SK-N-SH (cell line): ENCODE data around the gene ACOT4.

ENCODE experiments used
- CTCF ChIP-seq: fragments of 200-600 bp; sonication (generic); IDR thresholded peaks from 2 replicates; pipeline ENCODE4 v1.6.1; 2017; ENCODE audit warnings: antibody characterized with exemption, mild to moderate bottlenecking, moderate library complexity
- EP300 ChIP-seq, 2 experiments: IDR thresholded peaks; 2 replicates each; pipeline versions ENCODE4 v1.4.0 to v1.6.1; 2012; ENCODE audit warnings: borderline replicate concordance in 1 of 2, low read depth in 1 of 2, low read length in 1 of 2
- EZH2phosphoT487 ChIP-seq: fragments of 200-600 bp; sonication (generic); IDR thresholded peaks from 2 replicates; pipeline ENCODE4 v1.6.1; 2017; ENCODE audit warnings: low read depth, mixed run types, mild to moderate bottlenecking, antibody characterized with exemption, moderate library complexity, borderline replicate concordance
- FOXM1 ChIP-seq: IDR thresholded peaks from 2 replicates; pipeline ENCODE4 v1.4.0; 2012; ENCODE audit warnings: low read depth, mild to moderate bottlenecking
- MAX ChIP-seq: IDR thresholded peaks from 2 replicates; pipeline ENCODE4 v1.4.0; 2012; ENCODE audit warnings: low read depth
- MEF2A ChIP-seq: IDR thresholded peaks from 2 replicates; pipeline ENCODE4 v1.4.0; 2012; ENCODE audit warnings: low read depth, borderline replicate concordance
- NFIC ChIP-seq: IDR thresholded peaks from 2 replicates; pipeline ENCODE4 v1.4.0; 2012; ENCODE audit warnings: borderline replicate concordance
- NRF1 ChIP-seq: IDR thresholded peaks from 2 replicates; pipeline ENCODE4 v1.6.1; 2012; ENCODE audit warnings: low read depth, mild to moderate bottlenecking, low read length
- POLR2AphosphoS5 ChIP-seq: IDR thresholded peaks from 2 replicates; pipeline ENCODE4 v1.6.1; 2012; ENCODE audit warnings: low read depth, low read length
- REST ChIP-seq: IDR thresholded peaks from 2 replicates; pipeline ENCODE4 v1.6.1; 2012; ENCODE audit warnings: mild to moderate bottlenecking, low read depth, low read length, moderate library complexity
- TEAD4 ChIP-seq: IDR thresholded peaks from 2 replicates; pipeline ENCODE4 v1.4.0; 2012; ENCODE audit warnings: mild to moderate bottlenecking, borderline replicate concordance; ENCODE audit not compliant: insufficient read depth
- YY1 ChIP-seq: IDR thresholded peaks from 2 replicates; pipeline ENCODE4 v1.4.0; 2012; ENCODE audit warnings: low read depth, mild to moderate bottlenecking
- ZBTB33 ChIP-seq: IDR thresholded peaks from 2 replicates; pipeline ENCODE4 v1.4.0; 2012; ENCODE audit warnings: low read depth, borderline replicate concordance

- TF ChIP-seq CTCF (no peak), NRF1 (no peak), POLR2AphosphoS5 (no peak), TEAD4 (no peak), FOXM1 (no peak), EZH2phosphoT487 (no peak), REST (no peak), MAX (no peak), ZBTB33 (no peak), YY1 (no peak), NFIC (no peak), EP300 (IDR thresholded peaks at IDR 0.05; ENCODE audit: borderline replicate concordance in 1 of 2, low read depth in 1 of 2, low read length in 1 of 2) (no peak), MEF2A (no peak)
These were observed 15.6 kb downstream of the ACOT4 start for GRCh38 chr14:73607241-73607640.
